IMR-90 (cell line): Measurements from ENCODE around the gene SYCP3. TPM values are rescaled to one million over a fixed set of nuclear protein-coding genes. Genes with fewer than 3 reads are reported as not detected.

ENCODE experiments used
- ATAC-seq: fragments of 200-7000 bp; cut with Tn5 transposase; 2 replicates; pipeline ENCODE4 v1.9.1; 2020; ENCODE audit warnings: low read depth, mild to moderate bottlenecking, moderate library complexity
- BruUV-seq: library from RNA; stranded (reverse); fragments of 400-500 nt; replicated peaks from 2 replicates; lab custom pipeline; 2021; lab: Mats Ljungman, UMichigan
- CTCF ChIA-PET: fragments of 300-600 bp; formaldehyde crosslinking; extraction: SDS; loops from one replicate; lab custom pipeline; 2021; ENCODE audit warnings: antibody characterized with exemption; lab: Yijun Ruan, JAX
- POLR2A ChIA-PET: fragments of 300-600 bp; sonication (Branson Sonifier 250); formaldehyde crosslinking; loops from one replicate; lab custom pipeline; 2022; ENCODE audit warnings: antibody characterized with exemption; ENCODE audit not compliant: unreplicated experiment; lab: Charles Lee
- DNase-seq: peaks from one replicate; pipeline ENCODE4 v3.0.0; 2013
- H2AFZ ChIP-seq: replicated peaks from 2 replicates; pipeline ENCODE3; 2013; ENCODE audit warnings: low read length, mild to moderate bottlenecking; ENCODE audit not compliant: poor library complexity
- H2AK5ac ChIP-seq: 2 replicates; pipeline ENCODE4 v1.6.1; 2013; ENCODE audit warnings: low read depth, low read length, inconsistent platforms
- H2AK9ac ChIP-seq: replicated peaks from 2 replicates; pipeline ENCODE3; 2013; ENCODE audit warnings: mild to moderate bottlenecking, low read depth, low read length, moderate library complexity; ENCODE audit not compliant: poor library complexity
- H2BK120ac ChIP-seq: 2 replicates; pipeline ENCODE4 v1.6.1; 2013; ENCODE audit warnings: low read depth, low read length, inconsistent platforms
- H2BK15ac ChIP-seq: 3 replicates; pipeline ENCODE4 v1.6.1; 2013; ENCODE audit warnings: low read depth, low read length, inconsistent platforms
- H2BK20ac ChIP-seq: 2 replicates; pipeline ENCODE4 v1.6.1; 2013; ENCODE audit warnings: low read depth, mild to moderate bottlenecking, inconsistent platforms, low read length, moderate library complexity
- H2BK5ac ChIP-seq: 2 replicates; pipeline ENCODE4 v1.6.1; 2013; ENCODE audit warnings: mild to moderate bottlenecking, low read depth, low read length, inconsistent platforms; ENCODE audit not compliant: poor library complexity, severe bottlenecking
- H3K14ac ChIP-seq: replicated peaks from 2 replicates; pipeline ENCODE4 v1.6.1; 2013; ENCODE audit warnings: low read depth, low read length, inconsistent platforms
- H3K18ac ChIP-seq: 2 replicates; pipeline ENCODE4 v1.6.1; 2013; ENCODE audit warnings: low read depth, low read length, control low read depth
- H3K23ac ChIP-seq: 2 replicates; pipeline ENCODE4 v1.6.1; 2013; ENCODE audit warnings: low read depth, low read length, inconsistent platforms
- H3K27ac ChIP-seq: 2 replicates; pipeline ENCODE4 v1.5.1; 2013; ENCODE audit warnings: mild to moderate bottlenecking, control low read depth, low read length; ENCODE audit not compliant: insufficient read depth
- H3K27me3 ChIP-seq: 2 replicates; pipeline ENCODE4 v1.6.1; 2013; ENCODE audit warnings: low read length; ENCODE audit not compliant: control insufficient read depth, insufficient read depth
- H3K36me3 ChIP-seq: 2 replicates; pipeline ENCODE4 v1.6.1; 2013; ENCODE audit warnings: low read length, mixed read lengths; ENCODE audit not compliant: control insufficient read depth, insufficient read depth
- H3K4ac ChIP-seq: 2 replicates; pipeline ENCODE4 v1.6.1; 2013; ENCODE audit warnings: low read depth, low read length, inconsistent platforms
- H3K4me1 ChIP-seq: 2 replicates; pipeline ENCODE4 v1.6.1; 2013; ENCODE audit warnings: low read length, mixed read lengths; ENCODE audit not compliant: control insufficient read depth, insufficient read depth
- H3K4me2 ChIP-seq: 2 replicates; pipeline ENCODE4 v1.6.1; 2013; ENCODE audit warnings: low read depth, mild to moderate bottlenecking, control low read depth, low read length, moderate library complexity
- H3K4me3 ChIP-seq: 2 replicates; pipeline ENCODE4 v1.5.1; 2013; ENCODE audit warnings: low read depth, mild to moderate bottlenecking, control low read depth, low read length, moderate library complexity; ENCODE audit not compliant: insufficient read depth
- H3K56ac ChIP-seq: 2 replicates; pipeline ENCODE4 v1.6.1; 2013; ENCODE audit warnings: low read length, inconsistent platforms; ENCODE audit not compliant: insufficient read depth; ENCODE audit errors: extremely low read depth
- H3K79me1 ChIP-seq, 2 experiments: 2 replicates each; pipeline ENCODE4 v1.6.1; 2013; ENCODE audit warnings: low read length in 2 of 2, inconsistent platforms in 1 of 2, low read depth in 1 of 2
- H3K9ac ChIP-seq: 2 replicates; pipeline ENCODE4 v1.6.1; 2013; ENCODE audit warnings: low read depth, low read length, control low read depth
- H3K9me1 ChIP-seq: 2 replicates; pipeline ENCODE4 v1.6.1; 2013; ENCODE audit warnings: low read length, inconsistent platforms; ENCODE audit not compliant: insufficient read depth
- H3K9me3 ChIP-seq: 2 replicates; pipeline ENCODE4 v1.6.1; 2013; ENCODE audit warnings: low read length; ENCODE audit not compliant: control insufficient read depth, insufficient read depth
- H4K20me1 ChIP-seq: 2 replicates; pipeline ENCODE4 v1.6.1; 2013; ENCODE audit warnings: low read length, inconsistent platforms; ENCODE audit not compliant: insufficient read depth
- H4K5ac ChIP-seq: 2 replicates; pipeline ENCODE4 v1.6.1; 2013; ENCODE audit warnings: mild to moderate bottlenecking, low read depth, low read length, control low read depth
- H4K8ac ChIP-seq, 2 experiments: 2 replicates each; pipeline ENCODE4 v1.6.1; 2013; ENCODE audit warnings: low read depth in 2 of 2, low read length in 2 of 2, control low read depth in 1 of 2, inconsistent platforms in 1 of 2
- H4K91ac ChIP-seq: 2 replicates; pipeline ENCODE4 v1.6.1; 2013; ENCODE audit warnings: low read depth, low read length, inconsistent platforms; ENCODE audit not compliant: insufficient read depth
- MAFK ChIP-seq: IDR thresholded peaks from 2 replicates; pipeline ENCODE4 v1.6.1; 2012; ENCODE audit warnings: low read depth, low read length, improper control_type of control experiment
- RCOR1 ChIP-seq: IDR thresholded peaks from 2 replicates; pipeline ENCODE4 v1.6.1; 2012; ENCODE audit warnings: mild to moderate bottlenecking, low read length, improper control_type of control experiment; ENCODE audit not compliant: insufficient replicate concordance
- WGBS, 2 experiments: methylation state at CpG; one replicate each; pipeline versions ENCODE4 v1.1.5 to v1.1.7; 2013; ENCODE audit warnings: missing lambda C conversion rate in 2 of 2; ENCODE audit not compliant: insufficient read length in 1 of 2; ENCODE audit errors: extremely low coverage in 2 of 2; 5-methylcytosine and 5-hydroxymethylcytosine counted together
- dilution Hi-C: fragments of 300-500 bp; cut with HindIII; formaldehyde crosslinking; loops from one replicate; pipeline ENCODE4 v1.14.3; 2018; ENCODE audit warnings: low sequenced_read_pairs; ENCODE audit not compliant: unreplicated experiment
- in situ Hi-C: fragments of 300-500 bp; cut with MboI; formaldehyde crosslinking; loops from 3 replicates; pipeline ENCODE4 v1.14.3; 2019; ENCODE audit warnings: low sequenced_read_pairs, inconsistent platforms, mixed read lengths
- intact Hi-C: fragments of 100-400 bp; cut with micrococcal nuclease; formaldehyde crosslinking; loops from 2 replicates; pipeline ENCODE4 v1.10.0; 2022
- polyA plus RNA-seq, 3 experiments: library from polyadenylated mRNA; depleted of rRNA; stranded (reverse); fragments of >200 nt; gene quantifications; 2 replicates each; pipeline ENCODE4 v1.2.3, GENCODE V29; 2012; ENCODE audit warnings: low replicate concordance in 1 of 3
- total RNA-seq: library from RNA; depleted of rRNA; stranded (reverse); fragments of >200 nt; gene quantifications from 2 replicates; pipeline ENCODE4 v1.2.3, GENCODE V29; 2012

SYCP3 gene
- total and polyA plus RNA-seq, 2 of the 4 experiments (the other 2 are of a cell fraction), result 0.07 TPM; not detected in 1

- Histone ChIP-seq H3K79me1 (no peaks in the 10 kb centered on the region), H3K9me1 (no peaks in the 10 kb centered on the region; the same call in 1 of the 2 replicates), H3K18ac (no peak overlapping the region), H3K56ac (no peak overlapping the region), H2AFZ (no peak overlapping the region), H2BK20ac (no peak overlapping the region), H2AK5ac (no peak overlapping the region), H3K4me3 (no peak overlapping the region), H2AK9ac (no peak overlapping the region), H3K36me3 (peaks cover 27% of the 10 kb centered on the region), H4K8ac (no peak overlapping the region), H3K14ac (no peak overlapping the region), H4K20me1 (no peaks in the 10 kb centered on the region), H3K4ac (no peak overlapping the region), H3K9ac (no peak overlapping the region), H3K9me3 (no peaks in the 10 kb centered on the region), H3K4me1 (no peaks in the 10 kb centered on the region), H3K27me3 (no peaks in the 10 kb centered on the region), H3K27ac (no peak overlapping the region), H2BK120ac (no peak overlapping the region), H2BK15ac (no peak overlapping the region), H3K23ac (no peak overlapping the region), H3K4me2 (no peak overlapping the region), H2BK5ac (no peak overlapping the region), H4K91ac (no peak overlapping the region), H4K5ac (no peak overlapping the region)
- intact Hi-C loops (no loop called here), in situ Hi-C loops (no loop called here), dilution Hi-C loops (no loop called here)
- ChIA-PET POLR2A (no interaction called here), CTCF (interaction anchor here (2.3 kb wide), 1 partner anchor 11 kb away, joined by 8 read pairs; no protein-coding TSS in a partner anchor)
- WGBS, 2 experiments, result no CpG with 5 or more reads among the region's 1 CpG
- ATAC-seq (no peak), DNase-seq (no peak)
- TF ChIP-seq RCOR1 (no peak), MAFK (peak; percentile 37; the same call in 1 of the 2 replicates)
- BruUV-seq, result no TSS peak
These were observed 9.6 kb upstream of the SYCP3 start for GRCh38 chr12:101748907-101749306.
